ENCODE data around the gene PLEKHB1.
A peak's percentile ranks its signal among the peaks of the same experiment; 100 is the strongest.

The PLEKHB1 gene

DNA sequence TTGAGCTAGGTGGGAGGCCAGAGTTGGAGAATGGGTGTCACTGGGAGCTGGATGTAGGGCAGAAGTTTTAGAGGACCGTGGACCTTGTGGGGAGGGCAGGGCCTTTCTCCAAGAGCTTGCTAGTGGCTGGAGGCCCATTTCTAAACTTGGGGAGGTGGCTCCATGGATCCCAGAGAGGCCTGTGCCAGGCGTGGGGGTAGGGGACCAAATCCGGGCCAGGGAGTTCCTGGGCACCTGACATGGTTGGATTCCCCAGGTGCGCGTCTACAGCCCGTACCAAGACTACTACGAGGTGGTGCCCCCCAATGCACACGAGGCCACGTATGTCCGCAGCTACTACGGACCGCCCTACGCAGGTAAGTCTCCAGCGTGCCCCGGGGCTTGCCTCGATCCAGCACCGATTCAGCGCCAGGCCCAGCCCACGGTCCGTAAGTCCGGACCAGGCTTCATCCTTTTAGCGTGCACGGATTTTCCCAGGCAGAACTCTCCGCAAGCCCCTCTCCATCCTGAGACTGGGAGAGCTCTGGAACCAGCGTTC lies 14.2 kb downstream of the PLEKHB1 start:
- no peak for TF ChIP-seq CTCF (IDR thresholded peaks at IDR 0.05; ENCODE audit: insufficient read depth, low read depth, low read length, missing control alignments)
- no peak for DNase-seq (ENCODE audit: low read depth)
- H3K4me3 ChIP-seq (ENCODE audit: low read depth, low read length) = no peak overlapping the region

DNA sequence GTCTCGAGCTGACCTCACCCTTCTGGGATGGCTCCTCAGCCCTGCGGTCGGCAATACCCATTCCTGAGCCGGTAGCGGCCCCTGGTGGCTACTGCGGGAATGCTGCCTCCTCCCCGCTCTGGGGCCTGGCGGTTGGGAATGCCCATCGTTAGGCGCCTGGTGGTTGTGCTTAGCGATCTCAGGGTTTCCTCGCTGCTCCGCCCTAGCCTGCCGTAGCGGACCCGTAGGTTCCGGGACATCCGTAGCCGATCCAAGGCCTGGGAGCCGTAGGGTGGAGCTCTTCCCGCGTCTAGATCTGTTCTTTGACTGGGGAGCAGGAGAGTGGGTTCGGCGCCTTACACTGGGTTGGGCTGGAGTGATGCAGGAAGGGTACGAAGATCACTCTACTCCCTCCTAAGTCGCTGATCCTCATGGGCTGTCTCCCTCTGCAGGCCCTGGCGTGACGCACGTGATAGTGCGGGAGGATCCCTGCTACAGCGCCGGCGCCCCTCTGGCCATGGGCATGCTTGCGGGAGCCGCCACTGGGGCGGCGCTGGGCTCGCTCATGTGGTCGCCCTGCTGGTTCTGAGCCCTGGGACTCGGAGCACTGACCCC lies 14.8 kb downstream of the PLEKHB1 start:
- DNase-seq (ENCODE audit: low read depth) = peak; percentile 81
- H3K4me3 ChIP-seq (ENCODE audit: low read depth, low read length) = peak overlapping the region; percentile 25
- peak; percentile 99 for TF ChIP-seq CTCF (IDR thresholded peaks at IDR 0.05; ENCODE audit: insufficient read depth, low read depth, low read length, missing control alignments)

DNA sequence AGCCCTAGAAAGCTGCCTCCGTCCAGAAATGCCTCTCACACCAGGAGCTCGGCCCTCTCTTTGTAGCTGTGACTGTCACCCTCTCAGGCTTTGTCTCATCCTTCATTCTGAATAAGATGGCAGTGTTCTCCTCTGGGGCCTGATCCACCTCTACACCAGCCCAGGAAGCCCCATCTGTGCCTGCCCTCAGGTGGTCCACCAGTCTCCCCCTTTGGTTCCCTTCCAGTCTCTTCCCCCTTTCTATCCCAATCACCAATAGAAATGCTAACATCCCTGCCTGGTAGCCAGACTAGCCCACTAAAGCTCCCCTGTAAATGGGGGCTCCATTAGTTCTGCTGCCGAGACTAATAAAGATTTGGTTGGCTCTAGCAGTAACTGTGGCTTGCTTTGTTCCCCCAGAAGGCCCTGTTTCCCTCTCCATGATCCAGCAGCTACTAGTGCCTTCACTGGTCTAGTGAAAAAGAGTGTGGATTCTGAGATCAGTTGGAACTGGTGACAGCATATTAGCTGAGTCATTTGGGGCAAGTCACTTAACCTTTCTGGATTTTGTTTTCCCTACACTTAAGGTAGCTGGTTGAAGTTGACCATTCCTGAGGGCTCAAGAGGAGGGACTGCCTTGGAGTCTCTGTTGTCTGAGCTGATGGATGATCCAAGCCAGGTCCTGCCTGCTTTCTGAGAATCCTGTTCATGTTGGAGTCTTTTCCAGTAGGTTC lies 16.2 kb downstream of the PLEKHB1 start:
- no peak overlapping the region for H3K4me3 ChIP-seq (ENCODE audit: low read depth, low read length)
- no peak for TF ChIP-seq CTCF (IDR thresholded peaks at IDR 0.05; ENCODE audit: insufficient read depth, low read depth, low read length, missing control alignments)
- no peak for DNase-seq (ENCODE audit: low read depth)

GRCh38 chr11:73663604-73664495 lies 17.5 kb downstream of the PLEKHB1 start:
- TF ChIP-seq CTCF (IDR thresholded peaks at IDR 0.05; ENCODE audit: insufficient read depth, low read depth, low read length, missing control alignments) = no peak

DNA sequence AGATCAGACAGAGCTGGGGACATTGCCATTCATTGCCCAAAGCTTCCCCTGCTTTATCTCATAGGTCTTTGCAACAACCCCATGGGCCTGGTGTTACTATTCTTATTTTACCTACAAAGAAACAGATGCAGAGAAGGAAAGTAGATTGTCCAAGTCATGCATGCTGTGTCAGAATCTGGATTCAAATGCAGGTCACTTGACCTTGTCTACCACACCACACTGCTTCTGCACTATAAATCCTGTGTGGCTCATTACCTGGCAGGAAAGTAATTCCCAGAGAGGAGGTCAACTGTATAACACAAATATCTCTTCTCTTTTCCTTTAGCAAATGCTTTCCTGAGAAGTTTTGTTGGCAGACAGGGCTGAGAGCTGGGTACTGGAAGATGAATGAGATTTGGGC lies 18.5 kb downstream of the PLEKHB1 start:
- no peak overlapping the region for H3K4me3 ChIP-seq (ENCODE audit: low read depth, low read length)
- DNase-seq (ENCODE audit: low read depth) = no peak
- TF ChIP-seq CTCF (IDR thresholded peaks at IDR 0.05; ENCODE audit: insufficient read depth, low read depth, low read length, missing control alignments) = no peak

More at GRCh38 chr11:73663604-73664495, 17.5 kb downstream of the PLEKHB1 start:
- no peak for DNase-seq (ENCODE audit: low read depth)
- no peak overlapping the region for H3K4me3 ChIP-seq (ENCODE audit: low read depth, low read length)

GRCh38 chr11:73667891-73668290 lies 21.5 kb downstream of the PLEKHB1 start:
- TF ChIP-seq CTCF (IDR thresholded peaks at IDR 0.05; ENCODE audit: insufficient read depth, low read depth, low read length, missing control alignments) = no peak
- no peak overlapping the region for H3K4me3 ChIP-seq (ENCODE audit: low read depth, low read length)
- no peak for DNase-seq (ENCODE audit: low read depth)

Measured in GM12865 (cell line).